Measurements from ENCODE around the gene ZNF761.
"Not testable (repeated sequence)": the region's sequence is repeated elsewhere in the genome, so short reads cannot be mapped to it uniquely, and the experiment has no call there.

Gene ZNF761

DNA sequence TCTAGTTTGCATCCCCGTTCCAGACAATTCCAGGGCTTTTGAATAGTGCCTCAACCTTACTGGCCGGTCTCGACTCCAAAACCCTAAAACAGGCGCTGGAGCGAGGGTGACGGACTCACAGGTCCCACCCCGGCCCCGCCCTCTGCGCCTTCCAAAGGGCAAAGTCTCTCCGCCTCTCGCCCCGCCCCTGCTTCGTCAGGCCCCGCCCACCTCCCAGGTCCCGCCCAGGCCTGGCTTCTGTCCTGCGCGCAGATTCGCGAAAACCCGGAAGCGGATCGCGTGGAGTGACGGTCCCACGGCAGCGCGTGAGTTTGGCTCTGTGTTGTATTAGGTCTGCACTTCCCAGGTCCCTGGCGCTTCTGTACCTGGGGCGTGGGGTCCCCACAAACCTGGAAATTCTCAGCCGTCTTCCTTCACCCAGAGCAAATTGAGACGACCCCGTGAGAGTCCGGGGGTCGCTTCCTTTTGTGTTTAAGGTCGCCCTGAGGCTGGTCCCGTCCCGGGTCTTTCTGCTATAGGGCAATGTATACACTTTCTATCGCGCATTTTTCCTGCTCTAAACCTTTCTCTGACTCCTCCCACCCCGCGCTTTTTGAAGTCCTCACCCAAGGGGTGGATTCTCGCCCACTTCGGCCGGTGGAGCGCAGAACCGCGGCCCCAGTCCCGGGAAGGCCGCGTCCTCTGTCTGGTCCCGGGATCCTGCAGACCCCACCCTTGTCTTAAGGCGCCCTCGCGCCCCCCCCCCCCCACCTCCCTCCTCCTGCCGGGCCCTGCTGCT is 35.9 kb downstream of the ZNF761 start, which contains the start of gene ZNF813:
Gene ZNF813, plus strand, starts transcription at position 249 of the 778 bp plus-strand sequence. CDS start 16,090 bp downstream, outside the sequence.
- WGBS (ENCODE audit: insufficient coverage) = under 1% methylated on average over 44 of the region's 55 CpGs
- POLR2A ChIA-PET = no interaction called here

DNA sequence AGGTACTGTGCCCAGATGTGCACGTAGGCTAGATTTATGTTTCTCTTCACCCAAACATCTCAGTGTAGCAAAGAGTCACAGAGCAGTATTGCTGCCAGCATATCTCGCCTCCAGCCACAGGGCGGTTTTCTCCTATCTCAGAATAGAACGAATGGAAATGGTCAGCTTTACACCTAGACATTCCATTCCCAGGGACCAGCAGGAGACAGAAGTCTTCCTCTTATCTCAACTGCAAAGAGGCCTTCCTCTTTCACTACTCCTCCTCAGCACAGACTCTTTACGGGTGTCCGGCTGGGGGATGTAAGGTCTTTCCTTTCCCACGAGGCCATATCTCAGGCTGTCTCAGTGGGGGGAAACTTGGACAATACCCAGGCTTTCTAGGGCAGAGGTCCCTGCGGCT is 36.8 kb downstream of the ZNF761 start:
- H3K27ac ChIP-seq (ENCODE audit: insufficient read depth in 1 of 2, low read depth in 1 of 2, low read length in 2 of 2, poor library complexity in 1 of 2, severe bottlenecking in 2 of 2); POLR2A ChIA-PET; H3K36me3 ChIP-seq (ENCODE audit: control insufficient read depth in 4 of 4, insufficient read depth in 4 of 4, low read length in 3 of 4); CTCF ChIA-PET; DNase-seq: not testable (repeated sequence)
- WGBS (ENCODE audit: insufficient coverage) = 70% methylated on average over 2 of the region's 8 CpGs
- peak overlapping the region in 6 of 7 experiments; percentile 48 to 93 (median 85) for H3K4me3 ChIP-seq (ENCODE audit: control insufficient read depth in 1 of 7, extremely low read depth in 1 of 7, insufficient read depth in 4 of 7, low read depth in 2 of 7, low read length in 6 of 7)
- H3K9me3 ChIP-seq (ENCODE audit: control extremely low read depth in 1 of 5, control insufficient read depth in 4 of 5, insufficient read depth in 2 of 5, low read depth in 1 of 5, low read length in 4 of 5) = peaks cover 0 to 12% (median 3%) of the 10 kb centered on the region in 5 experiments
- H3K27me3 ChIP-seq (replicated peaks in 2 of 5; ENCODE audit: control insufficient read depth in 4 of 5, insufficient read depth in 5 of 5, low read length in 4 of 5) = peaks cover 0 to 22% (median 6%) of the 10 kb centered on the region in 5 experiments
- H3K4me1 ChIP-seq (ENCODE audit: control extremely low read depth in 1 of 4, control insufficient read depth in 4 of 4, insufficient read depth in 4 of 4, low read length in 3 of 4) = peaks cover 0 to 14% (median 11%) of the 10 kb centered on the region in 4 experiments

More for the DNA sequence above, 35.9 kb downstream of the ZNF761 start, which contains the start of gene ZNF813:
- Histone ChIP-seq H3K36me3 (ENCODE audit: control insufficient read depth in 4 of 4, insufficient read depth in 4 of 4, low read length in 3 of 4) (no peaks in the 10 kb centered on the region), H3K27ac (ENCODE audit: insufficient read depth in 1 of 2, low read depth in 1 of 2, low read length in 2 of 2, poor library complexity in 1 of 2, severe bottlenecking in 2 of 2) (peak within 1 kb of the TSS; percentile 72 to 82), H3K9me3 (ENCODE audit: control extremely low read depth in 1 of 5, control insufficient read depth in 4 of 5, insufficient read depth in 2 of 5, low read depth in 1 of 5, low read length in 4 of 5) (peaks cover 0 to 19% (median 6%) of the 10 kb centered on the region in 5 experiments), H3K4me1 (ENCODE audit: control extremely low read depth in 1 of 4, control insufficient read depth in 4 of 4, insufficient read depth in 4 of 4, low read length in 3 of 4) (peaks cover 0 to 15% (median 11%) of the 10 kb centered on the region in 4 experiments), H3K4me3 (ENCODE audit: control insufficient read depth in 1 of 7, extremely low read depth in 1 of 7, insufficient read depth in 4 of 7, low read depth in 2 of 7, low read length in 6 of 7) (peak within 1 kb of the TSS; percentile 48 to 93 (median 85)), H3K27me3 (replicated peaks in 2 of 5; ENCODE audit: control insufficient read depth in 4 of 5, insufficient read depth in 5 of 5, low read length in 4 of 5) (peaks cover 0 to 31% (median 8%) of the 10 kb centered on the region in 5 experiments)
- CTCF ChIA-PET = no interaction called here
- DNase-seq = peak; percentile 91 to 94 (median 94)

GRCh38 chr19:53471916-53472315 is 40.1 kb downstream of the ZNF761 start:
- Histone ChIP-seq H3K9me3 (ENCODE audit: control extremely low read depth in 1 of 5, control insufficient read depth in 4 of 5, insufficient read depth in 2 of 5, low read depth in 1 of 5, low read length in 4 of 5) (peaks cover 0 to 3% (median 0%) of the 10 kb centered on the region in 5 experiments), H3K27ac (ENCODE audit: insufficient read depth in 1 of 2, low read depth in 1 of 2, low read length in 2 of 2, poor library complexity in 1 of 2, severe bottlenecking in 2 of 2) (no peak overlapping the region), H3K36me3 (ENCODE audit: control insufficient read depth in 4 of 4, insufficient read depth in 4 of 4, low read length in 3 of 4) (peaks cover 0 to 10% (median 1%) of the 10 kb centered on the region in 4 experiments), H3K27me3 (replicated peaks in 2 of 5; ENCODE audit: control insufficient read depth in 4 of 5, insufficient read depth in 5 of 5, low read length in 4 of 5) (no peaks in the 10 kb centered on the region), H3K4me3 (ENCODE audit: control insufficient read depth in 1 of 7, extremely low read depth in 1 of 7, insufficient read depth in 4 of 7, low read depth in 2 of 7, low read length in 6 of 7) (no peak overlapping the region), H3K4me1 (ENCODE audit: control extremely low read depth in 1 of 4, control insufficient read depth in 4 of 4, insufficient read depth in 4 of 4, low read length in 3 of 4) (peaks cover 0 to 18% (median 9%) of the 10 kb centered on the region in 4 experiments)
- WGBS (ENCODE audit: insufficient coverage) = 100% methylated on average over 4 of the region's 7 CpGs
- POLR2A ChIA-PET = no interaction called here
- CTCF ChIA-PET = interaction anchor here (5.8 kb wide), 1 partner anchor 47 kb away, joined by 46 read pairs; no protein-coding TSS in a partner anchor
- no peak for DNase-seq

DNA sequence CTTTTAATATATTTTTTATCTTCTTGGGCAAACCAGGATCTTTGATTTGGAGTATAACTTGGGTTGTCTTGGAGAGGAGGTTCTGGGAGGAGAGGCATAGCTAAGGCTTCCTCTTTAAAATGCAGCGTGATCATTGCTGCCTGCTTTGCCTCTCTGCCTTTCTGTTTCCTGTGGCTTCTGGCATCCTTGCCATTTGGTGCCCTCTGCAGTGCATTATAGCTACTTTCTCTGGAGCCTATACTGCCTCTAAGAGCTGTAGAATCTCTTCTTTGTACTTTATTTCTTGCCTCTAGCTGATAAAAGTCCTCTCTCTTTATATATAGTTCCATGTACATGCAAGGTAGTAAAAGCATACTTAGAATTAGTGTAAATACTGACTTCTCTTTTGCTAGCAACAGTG is 43.0 kb downstream of the ZNF761 start:
- ChIA-PET POLR2A (interaction anchor here (0.5 to 1.1 kb wide), 2 partner anchors 43 to 685 kb away, joined by 3 read pairs; no protein-coding TSS in a partner anchor), CTCF (interaction anchor here (0.6 to 5.8 kb wide), 7 partner anchors 45 to 389 kb away, joined by 3 to 46 read pairs (median 3); no protein-coding TSS in a partner anchor)
- not testable (repeated sequence) for H3K27me3 ChIP-seq (replicated peaks in 2 of 5; ENCODE audit: control insufficient read depth in 4 of 5, insufficient read depth in 5 of 5, low read length in 4 of 5); H3K4me1 ChIP-seq (ENCODE audit: control extremely low read depth in 1 of 4, control insufficient read depth in 4 of 4, insufficient read depth in 4 of 4, low read length in 3 of 4)
- H3K36me3 ChIP-seq (ENCODE audit: control insufficient read depth in 4 of 4, insufficient read depth in 4 of 4, low read length in 3 of 4) = peaks cover 4 to 27% (median 18%) of the 10 kb centered on the region in 4 experiments
- H3K27ac ChIP-seq (ENCODE audit: insufficient read depth in 1 of 2, low read depth in 1 of 2, low read length in 2 of 2, poor library complexity in 1 of 2, severe bottlenecking in 2 of 2) = peak overlapping the region in 1 of 2 experiments; percentile 25
- 0% methylated on average over 1 of the region's 1 CpG for WGBS (ENCODE audit: insufficient coverage)
- peaks cover 0 to 24% (median 13%) of the 10 kb centered on the region in 5 experiments for H3K9me3 ChIP-seq (ENCODE audit: control extremely low read depth in 1 of 5, control insufficient read depth in 4 of 5, insufficient read depth in 2 of 5, low read depth in 1 of 5, low read length in 4 of 5)
- H3K4me3 ChIP-seq (ENCODE audit: control insufficient read depth in 1 of 7, extremely low read depth in 1 of 7, insufficient read depth in 4 of 7, low read depth in 2 of 7, low read length in 6 of 7) = peak overlapping the region in 1 of 7 experiments; percentile 50
- DNase-seq = peak; percentile 67 to 83 (median 81)

DNA sequence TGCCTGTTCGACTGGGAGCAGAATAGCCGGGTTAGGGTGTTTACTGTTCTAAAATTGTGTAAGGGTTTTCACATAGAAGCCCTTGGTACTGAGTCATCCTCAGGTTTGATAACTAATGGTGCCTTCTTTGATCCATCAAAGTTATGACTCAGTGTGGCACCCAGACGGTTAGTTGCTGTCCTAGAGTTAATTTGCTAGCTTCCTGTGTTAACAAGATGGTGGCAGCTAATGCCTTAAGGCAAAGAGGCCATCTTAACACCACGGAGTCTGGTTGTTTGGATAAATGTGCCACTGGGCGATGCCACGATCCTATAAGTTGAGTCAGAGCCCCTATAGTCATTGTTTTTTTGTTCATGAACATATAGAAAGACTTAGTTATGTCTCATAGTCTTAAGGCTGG is 43.7 kb downstream of the ZNF761 start:
- peaks cover 0 to 30% (median 19%) of the 10 kb centered on the region in 5 experiments for H3K9me3 ChIP-seq (ENCODE audit: control extremely low read depth in 1 of 5, control insufficient read depth in 4 of 5, insufficient read depth in 2 of 5, low read depth in 1 of 5, low read length in 4 of 5)
- H3K27me3 ChIP-seq (replicated peaks in 2 of 5; ENCODE audit: control insufficient read depth in 4 of 5, insufficient read depth in 5 of 5, low read length in 4 of 5); DNase-seq; H3K4me3 ChIP-seq (ENCODE audit: control insufficient read depth in 1 of 7, extremely low read depth in 1 of 7, insufficient read depth in 4 of 7, low read depth in 2 of 7, low read length in 6 of 7); H3K4me1 ChIP-seq (ENCODE audit: control extremely low read depth in 1 of 4, control insufficient read depth in 4 of 4, insufficient read depth in 4 of 4, low read length in 3 of 4); H3K27ac ChIP-seq (ENCODE audit: insufficient read depth in 1 of 2, low read depth in 1 of 2, low read length in 2 of 2, poor library complexity in 1 of 2, severe bottlenecking in 2 of 2): not testable (repeated sequence)
- WGBS (ENCODE audit: insufficient coverage) = 100% methylated on average over 5 of the region's 6 CpGs
- ChIA-PET CTCF (interaction anchor here (0.9 to 5.8 kb wide), 5 partner anchors 45 to 390 kb away, joined by 3 to 46 read pairs (median 6); no protein-coding TSS in a partner anchor), POLR2A (interaction anchor here (0.5 to 1.1 kb wide), 2 partner anchors 43 to 685 kb away, joined by 3 read pairs; no protein-coding TSS in a partner anchor)
- peaks cover 4 to 30% (median 19%) of the 10 kb centered on the region in 4 experiments for H3K36me3 ChIP-seq (ENCODE audit: control insufficient read depth in 4 of 4, insufficient read depth in 4 of 4, low read length in 3 of 4)

DNA sequence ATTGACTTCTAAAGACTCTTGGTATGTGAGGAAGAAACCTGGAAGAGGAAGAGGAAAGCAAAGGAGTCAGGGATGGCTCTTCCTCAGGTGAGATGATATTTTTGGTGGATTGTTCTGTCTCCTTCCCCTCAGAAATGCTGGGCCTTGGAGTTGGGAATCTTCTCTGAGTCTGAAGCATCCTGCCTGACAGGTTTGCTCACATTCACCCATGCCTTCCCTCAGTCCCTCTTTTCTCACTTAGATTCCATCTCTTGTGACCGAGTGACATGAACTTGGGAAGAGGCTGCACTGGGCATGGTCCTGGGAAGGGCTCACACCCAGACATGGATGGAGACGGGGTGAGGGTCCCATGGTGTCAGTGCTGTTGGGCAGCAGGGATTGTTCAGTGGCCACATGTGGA is 52.0 kb downstream of the ZNF761 start:
- H3K4me1 ChIP-seq (ENCODE audit: control extremely low read depth in 1 of 4, control insufficient read depth in 4 of 4, insufficient read depth in 4 of 4, low read length in 3 of 4); POLR2A ChIA-PET; H3K27me3 ChIP-seq (replicated peaks in 2 of 5; ENCODE audit: control insufficient read depth in 4 of 5, insufficient read depth in 5 of 5, low read length in 4 of 5); H3K27ac ChIP-seq (ENCODE audit: insufficient read depth in 1 of 2, low read depth in 1 of 2, low read length in 2 of 2, poor library complexity in 1 of 2, severe bottlenecking in 2 of 2); CTCF ChIA-PET; DNase-seq; H3K4me3 ChIP-seq (ENCODE audit: control insufficient read depth in 1 of 7, extremely low read depth in 1 of 7, insufficient read depth in 4 of 7, low read depth in 2 of 7, low read length in 6 of 7): not testable (repeated sequence)
- Histone ChIP-seq H3K9me3 (ENCODE audit: control extremely low read depth in 1 of 5, control insufficient read depth in 4 of 5, insufficient read depth in 2 of 5, low read depth in 1 of 5, low read length in 4 of 5) (peaks cover 3 to 57% (median 44%) of the 10 kb centered on the region in 5 experiments), H3K36me3 (ENCODE audit: control insufficient read depth in 4 of 4, insufficient read depth in 4 of 4, low read length in 3 of 4) (peaks cover 8 to 63% (median 28%) of the 10 kb centered on the region in 4 experiments)
- WGBS (ENCODE audit: insufficient coverage) = 92% methylated on average over 2 of the region's 2 CpGs
